Body of pancreas (tissue), 4 donors: ENCODE results near the gene PKMYT1. TPM values are rescaled to one million over a fixed set of nuclear protein-coding genes. Genes with fewer than 3 reads are reported as not detected.

Source experiments
- ATAC-seq: fragments of 150-250 bp; one replicate; pipeline ENCODE4 v1.9.1; 2016
- DNase-seq, 4 donors: peaks; one replicate each; pipeline ENCODE4 v3.0.0-alpha.2; 2019
- H3K27ac ChIP-seq, 4 donors: fragments of 200-600 bp; sonication (generic); 1 replicate in 3 of 4; 2 replicates in 1 of 4; pipeline versions ENCODE4 v1.5.1 to v1.6.1; 2016 to 2019; ENCODE audit warnings: mild to moderate bottlenecking in 1 of 4, mixed read lengths in 1 of 4, moderate library complexity in 1 of 4
- H3K27me3 ChIP-seq, 2 donors: fragments of 200-600 bp; sonication (generic); one replicate each; pipeline ENCODE4 v1.6.0; 2016; ENCODE audit warnings: mild to moderate bottlenecking in 1 of 2
- H3K36me3 ChIP-seq, 2 donors: fragments of 200-600 bp; sonication (generic); replicated peaks in 1 of 2; 2 replicates each; pipeline ENCODE4 v1.5.1; 2016; ENCODE audit warnings: low read depth in 2 of 2; ENCODE audit not compliant: insufficient read depth in 1 of 2
- H3K4me1 ChIP-seq: fragments of 200-600 bp; sonication (generic); one replicate; pipeline ENCODE4 v1.6.0; 2016
- H3K4me3 ChIP-seq, 2 donors: fragments of 200-600 bp; sonication (generic); 1 replicate in 1 of 2; 2 replicates in 1 of 2; pipeline ENCODE4 v1.5.1; 2016 to 2019
- H3K9me3 ChIP-seq, 3 donors: fragments of 200-600 bp; sonication (generic); 1 replicate in 2 of 3; 2 replicates in 1 of 3; pipeline ENCODE4 v1.5.1; 2016
- POLR2A ChIP-seq, 3 donors: fragments of 450-650 bp; IDR thresholded peaks; one replicate each; pipeline ENCODE4 v1.6.1; 2016; ENCODE audit warnings: antibody characterized with exemption in 3 of 3, mild to moderate bottlenecking in 2 of 3
- WGBS, 2 donors: methylation state at CpG; one replicate each; pipeline ENCODE4 v1.1.5; 2017; 5-methylcytosine and 5-hydroxymethylcytosine counted together
- intact Hi-C: fragments of 100-400 bp; cut with DNase I; formaldehyde crosslinking; loops from one replicate; pipeline ENCODE4 v1.15.1; 2023
- total RNA-seq, 2 donors: library from RNA; depleted of rRNA; stranded (reverse); fragments of >200 nt; gene quantifications; one replicate each; pipeline ENCODE4 v1.1.0, GENCODE V29; 2016
- TF ChIP-seq, protein P1 (sequence below), 7 experiments: fragments of 450-650 bp in 4 of 7; fragments of 200-600 bp in 3 of 7; sonication (generic) in 3 of 7; IDR thresholded peaks; one replicate each; pipeline ENCODE4 v1.5.1; 2016 to 2019; ENCODE audit warnings: antibody characterized with exemption in 7 of 7

PKMYT1 gene
- total RNA-seq, 2 donors from 2014 or later, result 0.26 TPM; not detected in 1

GRCh38 chr16:3021449-3022207 is 41.4 kb upstream of the PKMYT1 start:
- ATAC-seq (peak; percentile 20), DNase-seq (peak; percentile 85 to 88 (median 88))
- peak overlapping the region; percentile 24 to 97 for H3K4me3 ChIP-seq
- H3K27me3 ChIP-seq, result no peaks in the 10 kb centered on the region
- peaks cover 0 to 3% of the 10 kb centered on the region in 2 donors for H3K36me3 ChIP-seq
- H3K27ac ChIP-seq, result peak overlapping the region; percentile 98 to 100 (median 100)
- no peaks in the 10 kb centered on the region for H3K9me3 ChIP-seq
- intact Hi-C loops, result no loop called here
- TF ChIP-seq, protein P1, sequence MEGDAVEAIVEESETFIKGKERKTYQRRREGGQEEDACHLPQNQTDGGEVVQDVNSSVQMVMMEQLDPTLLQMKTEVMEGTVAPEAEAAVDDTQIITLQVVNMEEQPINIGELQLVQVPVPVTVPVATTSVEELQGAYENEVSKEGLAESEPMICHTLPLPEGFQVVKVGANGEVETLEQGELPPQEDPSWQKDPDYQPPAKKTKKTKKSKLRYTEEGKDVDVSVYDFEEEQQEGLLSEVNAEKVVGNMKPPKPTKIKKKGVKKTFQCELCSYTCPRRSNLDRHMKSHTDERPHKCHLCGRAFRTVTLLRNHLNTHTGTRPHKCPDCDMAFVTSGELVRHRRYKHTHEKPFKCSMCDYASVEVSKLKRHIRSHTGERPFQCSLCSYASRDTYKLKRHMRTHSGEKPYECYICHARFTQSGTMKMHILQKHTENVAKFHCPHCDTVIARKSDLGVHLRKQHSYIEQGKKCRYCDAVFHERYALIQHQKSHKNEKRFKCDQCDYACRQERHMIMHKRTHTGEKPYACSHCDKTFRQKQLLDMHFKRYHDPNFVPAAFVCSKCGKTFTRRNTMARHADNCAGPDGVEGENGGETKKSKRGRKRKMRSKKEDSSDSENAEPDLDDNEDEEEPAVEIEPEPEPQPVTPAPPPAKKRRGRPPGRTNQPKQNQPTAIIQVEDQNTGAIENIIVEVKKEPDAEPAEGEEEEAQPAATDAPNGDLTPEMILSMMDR (IDR thresholded peaks at IDR 0.05), result peak in 4 of 7 experiments; percentile 45 to 50 (median 48)
- peak in 1 of 3 donors; percentile 11 for TF ChIP-seq POLR2A (IDR thresholded peaks at IDR 0.05)
- WGBS, 2 donors, result 11 to 13% methylated on average over 15 to 25 of the region's 25 CpGs
- peaks cover 64% of the 10 kb centered on the region for H3K4me1 ChIP-seq

- Histone ChIP-seq H3K9me3 (no peaks in the 10 kb centered on the region), H3K4me3 (peak overlapping the region; percentile 24 to 97), H3K4me1 (peaks cover 64% of the 10 kb centered on the region), H3K36me3 (no peaks in the 10 kb centered on the region), H3K27me3 (no peaks in the 10 kb centered on the region), H3K27ac (peak overlapping the region; percentile 98 to 100 (median 100))
- ATAC-seq (peak; percentile 60), DNase-seq (peak; percentile 95 to 98 (median 96))
- intact Hi-C loops, result no loop called here
- TF ChIP-seq POLR2A (IDR thresholded peaks at IDR 0.05), result peak; percentile 38 to 91 (median 77)
- TF ChIP-seq, protein P1 (IDR thresholded peaks at IDR 0.05), result no peak
- 0% methylated on average over 18 to 47 of the region's 57 CpGs for WGBS, 2 donors
Measured at GRCh38 chr16:3020604-3021448, 40.6 kb upstream of the PKMYT1 start.

DNA sequence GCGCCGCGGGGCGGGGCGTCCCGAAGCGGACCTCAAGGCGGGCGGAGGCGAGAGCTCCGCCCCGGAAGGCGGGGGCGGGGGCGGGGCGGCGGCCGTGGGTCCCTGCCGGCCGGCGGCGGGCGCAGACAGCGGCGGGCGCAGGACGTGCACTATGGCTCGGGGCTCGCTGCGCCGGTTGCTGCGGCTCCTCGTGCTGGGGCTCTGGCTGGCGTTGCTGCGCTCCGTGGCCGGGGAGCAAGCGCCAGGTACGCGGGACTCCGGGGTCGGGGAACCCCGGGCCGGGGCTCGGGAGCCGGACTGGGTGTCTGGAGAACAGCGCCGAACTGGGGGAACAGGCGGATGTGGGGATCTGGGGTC is 40.0 kb upstream of the PKMYT1 start, which contains the start of gene TNFRSF12A:
Gene TNFRSF12A, plus strand, starts transcription at position 122 of the 357 bp plus-strand sequence. Its CDS starts 30 bp downstream, at position 152.
- Histone ChIP-seq H3K4me3 (peak within 1 kb of the TSS; percentile 24 to 97), H3K27me3 (no peaks in the 10 kb centered on the region), H3K27ac (peak within 1 kb of the TSS; percentile 98 to 100 (median 100)), H3K4me1 (peaks cover 61% of the 10 kb centered on the region), H3K36me3 (no peaks in the 10 kb centered on the region), H3K9me3 (no peaks in the 10 kb centered on the region)
- peak; percentile 86 to 90 (median 88) for DNase-seq
- TF ChIP-seq, protein P1 (IDR thresholded peaks at IDR 0.05), result peak in 3 of 7 experiments; percentile 12 to 28 (median 26)
- TF ChIP-seq POLR2A (IDR thresholded peaks at IDR 0.05), result peak; percentile 98 to 99 (median 99)
- peak; percentile 50 for ATAC-seq
- 2% methylated on average over 28 of the region's 49 CpGs; no CpG with 5 or more reads in 1 of the 2 donors for WGBS, 2 donors
- intact Hi-C loops, result no loop called here

DNA sequence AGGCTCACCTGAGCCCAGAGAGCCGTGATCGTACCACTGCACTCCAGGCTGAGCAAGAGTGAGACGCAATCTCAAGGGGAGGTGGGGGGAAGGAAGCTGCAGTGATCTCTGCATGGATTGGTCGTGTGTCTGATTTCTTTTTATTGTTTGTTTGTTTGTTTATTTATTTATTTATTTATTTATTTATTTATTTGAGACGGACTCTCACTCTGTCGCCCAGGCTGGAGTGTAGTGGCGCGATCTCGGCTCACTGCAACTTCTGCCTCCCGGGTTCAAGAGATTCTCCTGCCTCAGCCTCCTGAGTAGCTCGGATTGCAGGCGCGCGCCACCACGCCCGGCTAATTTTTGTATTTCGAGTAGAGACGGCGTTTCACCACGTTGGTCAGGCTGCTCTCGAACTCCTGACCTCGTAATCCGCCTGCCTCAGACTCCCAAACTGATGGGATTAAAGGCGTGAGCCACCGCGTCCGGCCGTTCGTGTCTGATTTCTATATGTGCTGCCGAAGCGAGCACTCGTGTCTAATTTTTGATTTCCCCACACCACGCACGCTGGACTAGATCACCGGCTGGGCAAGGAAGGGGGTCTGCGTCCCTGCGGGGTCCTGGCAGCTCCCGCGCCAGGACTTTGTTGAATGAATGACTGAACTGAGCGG is 39.5 kb upstream of the PKMYT1 start:
- TF ChIP-seq POLR2A (IDR thresholded peaks at IDR 0.05), result no peak
- TF ChIP-seq, protein P1 (IDR thresholded peaks at IDR 0.05), result no peak
- ATAC-seq, result no peak
- Histone ChIP-seq H3K4me3 (no peak overlapping the region), H3K27me3 (no peaks in the 10 kb centered on the region), H3K27ac (peak overlapping the region; percentile 98 to 100 (median 100)), H3K9me3 (no peaks in the 10 kb centered on the region), H3K4me1 (peaks cover 56% of the 10 kb centered on the region), H3K36me3 (no peaks in the 10 kb centered on the region)
- intact Hi-C loops, result no loop called here
- no peak for DNase-seq
- 23 to 32% methylated on average over 32 to 40 of the region's 40 CpGs for WGBS, 2 donors
